ENCODE measurements around the gene HOXA2. TPM values are rescaled to one million over a fixed set of nuclear protein-coding genes. Genes with fewer than 3 reads are reported as not detected.

The HOXA2 gene
- total and polyA plus RNA-seq, 4 donors, result 0.44 to 3.4 (median 1.5) TPM

DNA sequence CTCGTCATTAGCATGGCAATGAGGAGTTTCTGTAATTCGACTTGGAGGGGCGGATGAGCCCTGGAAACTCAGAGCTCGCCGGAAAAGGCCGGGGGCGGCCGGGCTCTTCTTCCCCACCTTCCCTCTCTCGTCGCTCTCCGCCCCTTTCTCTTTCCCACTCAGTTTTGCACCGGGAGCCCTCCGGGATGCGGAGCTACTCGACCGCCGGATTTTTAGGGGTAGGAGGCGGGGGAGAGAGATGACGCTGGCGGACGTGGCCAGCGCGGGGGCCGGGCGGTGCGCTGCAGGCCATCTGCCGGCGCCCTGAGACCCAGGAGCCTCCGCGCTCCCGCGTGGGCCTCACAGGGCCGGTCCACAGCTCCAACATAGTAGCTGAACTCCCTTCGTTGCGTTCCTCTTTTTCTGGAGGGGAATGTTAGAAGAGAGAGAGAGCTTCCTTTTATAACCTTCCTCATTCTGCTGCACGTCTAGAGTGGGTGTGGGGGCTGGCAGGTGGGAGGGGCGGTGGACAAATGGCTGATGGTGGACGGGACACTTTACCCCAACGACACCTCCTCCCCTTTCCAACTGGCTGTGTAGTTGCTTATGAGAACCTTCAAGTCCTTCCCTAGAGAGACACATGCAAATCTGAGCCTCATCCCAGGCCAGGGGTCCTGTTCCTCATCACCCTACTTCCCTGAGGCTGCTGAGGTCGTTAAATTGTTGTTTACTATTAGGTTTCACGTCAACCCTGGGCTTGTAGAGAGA is 5.5 kb downstream of the HOXA2 start:
- 1 to 2% methylated on average over 37 to 41 of the region's 41 CpGs for WGBS, 2 donors
- H3K27ac ChIP-seq (ENCODE audit: low read depth in 1 of 2, low read length in 1 of 2), result peak overlapping the region in 1 of 2 donors; percentile 94
- peak; percentile 55 for ATAC-seq (ENCODE audit: insufficient read depth, low FRiP score)

GRCh38 chr7:27095897-27096767 is 6.4 kb downstream of the HOXA2 start, which contains the start of gene HOXA1:
Gene HOXA1 (minus strand): TSS chr7:27096000. CDS start chr7:27095912, 88 bp downstream.
- Histone ChIP-seq H3K4me1 (ENCODE audit: control insufficient read depth in 5 of 5, insufficient read depth in 5 of 5, low read length in 5 of 5) (peaks cover 0 to 76% (median 9%) of the 10 kb centered on the region in 5 donors), H3K9me3 (ENCODE audit: control insufficient read depth in 4 of 4, insufficient read depth in 3 of 4, low read length in 3 of 4) (no peaks in the 10 kb centered on the region), H3K27me3 (ENCODE audit: control insufficient read depth in 3 of 3, insufficient read depth in 3 of 3, low read length in 2 of 3) (peaks cover 0 to 56% (median 7%) of the 10 kb centered on the region in 3 donors), H3K27ac (ENCODE audit: low read depth in 1 of 2, low read length in 1 of 2) (peak within 1 kb of the TSS in 1 of 2 donors; percentile 94), H3K36me3 (ENCODE audit: control insufficient read depth in 4 of 4, insufficient read depth in 4 of 4, low read length in 4 of 4) (peaks cover 0 to 12% (median 5%) of the 10 kb centered on the region in 4 donors), H3K9ac (ENCODE audit: insufficient read depth in 1 of 2, low read length in 2 of 2) (peak within 1 kb of the TSS; percentile 82 to 98), H3K4me3 (peak within 1 kb of the TSS; percentile 70)
- no peak for TF ChIP-seq CTCF (IDR thresholded peaks at IDR 0.05; ENCODE audit: control extremely low read depth, extremely low read depth)
- 1 to 2% methylated on average over 45 to 68 of the region's 68 CpGs for WGBS, 2 donors
- DNase-seq (peak; percentile 95 to 98 (median 97)), ATAC-seq (ENCODE audit: insufficient read depth, low FRiP score) (peak; percentile 80)

More for the DNA sequence above, 5.5 kb downstream of the HOXA2 start:
- no peaks in the 10 kb centered on the region for H3K9me3 ChIP-seq (ENCODE audit: control insufficient read depth in 4 of 4, insufficient read depth in 3 of 4, low read length in 3 of 4)
- TF ChIP-seq CTCF (IDR thresholded peaks at IDR 0.05; ENCODE audit: control extremely low read depth, extremely low read depth), result no peak
- peaks cover 0 to 15% (median 6%) of the 10 kb centered on the region in 4 donors for H3K36me3 ChIP-seq (ENCODE audit: control insufficient read depth in 4 of 4, insufficient read depth in 4 of 4, low read length in 4 of 4)
- peak overlapping the region; percentile 82 to 98 for H3K9ac ChIP-seq (ENCODE audit: insufficient read depth in 1 of 2, low read length in 2 of 2)
- H3K27me3 ChIP-seq (ENCODE audit: control insufficient read depth in 3 of 3, insufficient read depth in 3 of 3, low read length in 2 of 3), result peaks cover 0 to 56% (median 5%) of the 10 kb centered on the region in 3 donors
- H3K4me1 ChIP-seq (ENCODE audit: control insufficient read depth in 5 of 5, insufficient read depth in 5 of 5, low read length in 5 of 5), result peaks cover 0 to 68% (median 9%) of the 10 kb centered on the region in 5 donors
- peak overlapping the region; percentile 70 for H3K4me3 ChIP-seq
- peak; percentile 63 to 82 (median 75) for DNase-seq

- H3K27ac ChIP-seq (ENCODE audit: low read depth in 1 of 2, low read length in 1 of 2), result no peak overlapping the region
- no peak for ATAC-seq (ENCODE audit: insufficient read depth, low FRiP score)
- peaks cover 0 to 76% (median 9%) of the 10 kb centered on the region in 5 donors for H3K4me1 ChIP-seq (ENCODE audit: control insufficient read depth in 5 of 5, insufficient read depth in 5 of 5, low read length in 5 of 5)
- peaks cover 4 to 59% (median 4%) of the 10 kb centered on the region in 3 donors for H3K27me3 ChIP-seq (ENCODE audit: control insufficient read depth in 3 of 3, insufficient read depth in 3 of 3, low read length in 2 of 3)
- TF ChIP-seq CTCF (IDR thresholded peaks at IDR 0.05; ENCODE audit: control extremely low read depth, extremely low read depth), result no peak
- 11 to 19% methylated on average over 33 of the region's 33 CpGs for WGBS, 2 donors
- peaks cover 0 to 5% (median 3%) of the 10 kb centered on the region in 4 donors for H3K36me3 ChIP-seq (ENCODE audit: control insufficient read depth in 4 of 4, insufficient read depth in 4 of 4, low read length in 4 of 4)
- H3K9me3 ChIP-seq (ENCODE audit: control insufficient read depth in 4 of 4, insufficient read depth in 3 of 4, low read length in 3 of 4), result no peaks in the 10 kb centered on the region
- peak in 2 of 3 donors; percentile 55 to 60 for DNase-seq
- H3K4me3 ChIP-seq, result peak overlapping the region; percentile 8
- peak overlapping the region in 1 of 2 donors; percentile 78 for H3K9ac ChIP-seq (ENCODE audit: insufficient read depth in 1 of 2, low read length in 2 of 2)
These were observed 7.2 kb downstream of the HOXA2 start for GRCh38 chr7:27095050-27095896.

Data from lung (tissue), 12 donors.